SK-N-SH (cell line): ENCODE measurements around the gene STK32C. TPM values are rescaled to one million over a fixed set of nuclear protein-coding genes. Genes with fewer than 3 reads are reported as not detected.

Experiments
- CTCF ChIA-PET: fragments of 300-600, 350-600 bp; formaldehyde crosslinking; extraction: SDS; loops from one replicate; lab custom pipeline; 2021; lab: Yijun Ruan, JAX
- POLR2A ChIA-PET: fragments of 350-600 bp; sonication (Branson Sonifier 250); formaldehyde crosslinking; extraction: SDS; loops from one replicate; lab custom pipeline; 2020; ENCODE audit warnings: antibody characterized with exemption, inconsistent platforms; lab: Yijun Ruan, JAX
- DNase-seq: peaks from one replicate; pipeline ENCODE4 v3.0.0; 2012
- H2AFZ ChIP-seq: fragments of 200-600 bp; sonication (generic); 2 replicates; pipeline ENCODE4 v1.8.1; 2016; ENCODE audit warnings: antibody characterized with exemption, mild to moderate bottlenecking, low read depth
- H3F3A ChIP-seq: fragments of 200-600 bp; sonication (generic); replicated peaks from 2 replicates; pipeline ENCODE3; 2016; ENCODE audit warnings: antibody characterized with exemption, mild to moderate bottlenecking; ENCODE audit not compliant: insufficient read depth
- H3K27ac ChIP-seq, 2 experiments: fragments of 200-500 bp in 1 of 2; fragments of 200-600 bp in 1 of 2; sonication (Bioruptor generic) in 1 of 2; sonication (generic), shearing (Covaris generic) in 1 of 2; 2 replicates each; pipeline versions ENCODE4 v1.5.1 to v1.6.1; 2014 to 2016; ENCODE audit warnings: low read depth in 2 of 2, inconsistent platforms in 1 of 2, low read length in 1 of 2, mild to moderate bottlenecking in 1 of 2, mixed read lengths in 1 of 2
- H3K27me3 ChIP-seq: fragments of 200-600 bp; sonication (generic), shearing (Covaris generic); 2 replicates; pipeline ENCODE4 v1.6.1; 2016; ENCODE audit warnings: mixed run types; ENCODE audit not compliant: insufficient read depth
- H3K36me3 ChIP-seq, 2 experiments: fragments of 200-500 bp in 1 of 2; fragments of 200-600 bp in 1 of 2; sonication (Bioruptor generic) in 1 of 2; sonication (generic) in 1 of 2; replicated peaks in 1 of 2; 2 replicates each; pipeline versions ENCODE3 to v1.5.1; 2014 to 2016; ENCODE audit warnings: low read length in 1 of 2, mild to moderate bottlenecking in 1 of 2; ENCODE audit not compliant: insufficient read depth in 2 of 2, control insufficient read depth in 1 of 2
- H3K4me1 ChIP-seq, 2 experiments: fragments of 200-500 bp in 1 of 2; fragments of 200-600 bp in 1 of 2; sonication (Bioruptor generic) in 1 of 2; sonication (generic), shearing (Covaris generic) in 1 of 2; 2 replicates each; pipeline versions ENCODE4 v1.5.1 to v1.6.1; 2014 to 2016; ENCODE audit warnings: low read depth in 1 of 2, low read length in 1 of 2, mixed run types in 1 of 2; ENCODE audit not compliant: insufficient read depth in 2 of 2, control insufficient read depth in 1 of 2
- H3K4me2 ChIP-seq: fragments of 200-600 bp; sonication (generic), shearing (Covaris generic); 2 replicates; pipeline ENCODE4 v1.6.1; 2017; ENCODE audit warnings: mixed run types
- H3K4me3 ChIP-seq, 2 experiments: fragments of 200-500 bp in 1 of 2; fragments of 200-600 bp in 1 of 2; sonication (Bioruptor generic) in 1 of 2; sonication (generic), shearing (Covaris generic) in 1 of 2; 2 replicates each; pipeline versions ENCODE4 v1.5.1 to v1.8.1; 2014 to 2016; ENCODE audit warnings: low read depth in 2 of 2, inconsistent platforms in 1 of 2, low read length in 1 of 2, mild to moderate bottlenecking in 1 of 2, mixed read lengths in 1 of 2, moderate library complexity in 1 of 2
- H3K79me2 ChIP-seq: fragments of 200-600 bp; sonication (generic); 2 replicates; pipeline ENCODE4 v1.8.1; 2017; ENCODE audit warnings: mild to moderate bottlenecking; ENCODE audit not compliant: insufficient read depth
- H3K9ac ChIP-seq: fragments of 200-600 bp; sonication (generic); 2 replicates; pipeline ENCODE4 v1.6.1; 2017; ENCODE audit warnings: mixed run types
- H3K9me2 ChIP-seq: fragments of 200-600 bp; sonication (generic); 2 replicates; pipeline ENCODE4 v1.6.1; 2017; ENCODE audit warnings: mixed run types
- H3K9me3 ChIP-seq: fragments of 200-600 bp; sonication (generic); 2 replicates; pipeline ENCODE4 v1.6.1; 2017; ENCODE audit warnings: mixed run types, mild to moderate bottlenecking, moderate library complexity
- H4K20me1 ChIP-seq: fragments of 200-600 bp; sonication (generic); 2 replicates; pipeline ENCODE4 v1.6.1; 2017; ENCODE audit warnings: mild to moderate bottlenecking, mixed run types; ENCODE audit not compliant: insufficient read depth
- FOXM1 ChIP-seq: IDR thresholded peaks from 2 replicates; pipeline ENCODE4 v1.4.0; 2012; ENCODE audit warnings: low read depth, mild to moderate bottlenecking
- MXI1 ChIP-seq: IDR thresholded peaks from 2 replicates; pipeline ENCODE4 v1.6.1; 2012; ENCODE audit warnings: mild to moderate bottlenecking, low read depth, low read length, improper control_type of control experiment
- POLR2AphosphoS5 ChIP-seq: IDR thresholded peaks from 2 replicates; pipeline ENCODE4 v1.6.1; 2012; ENCODE audit warnings: low read depth, low read length
- TCF12 ChIP-seq: IDR thresholded peaks from 2 replicates; pipeline ENCODE4 v1.4.0; 2012
- YY1 ChIP-seq: IDR thresholded peaks from 2 replicates; pipeline ENCODE4 v1.4.0; 2012; ENCODE audit warnings: low read depth, mild to moderate bottlenecking
- WGBS: methylation state at CpG from one replicate; pipeline ENCODE4 v1.1.6; 2017; ENCODE audit warnings: low lambda C conversion rate; 5-methylcytosine and 5-hydroxymethylcytosine counted together
- polyA plus RNA-seq, 3 experiments: library from polyadenylated mRNA; depleted of rRNA; stranded (reverse); fragments of >200 nt; gene quantifications; 2 replicates each; pipeline ENCODE4 v1.2.3, GENCODE V29; 2012
- TF ChIP-seq, protein P1 (sequence below): IDR thresholded peaks from 2 replicates; pipeline ENCODE4 v1.6.1; 2012; ENCODE audit warnings: mild to moderate bottlenecking, low read depth, low read length, moderate library complexity

The STK32C gene
- polyA plus RNA-seq, 1 of the 3 experiments (the other 2 are of a cell fraction) = 27.8 TPM

- ChIA-PET POLR2A (no interaction called here), CTCF (interaction anchor here (0.6 to 1.2 kb wide), 4 partner anchors 18 to 159 kb away, joined by 3 read pairs; no protein-coding TSS in a partner anchor)
- Histone ChIP-seq H3K4me2 (no peak overlapping the region), H4K20me1 (peaks cover 36% of the 10 kb centered on the region), H3K9me2 (no peaks in the 10 kb centered on the region), H3K9ac (no peak overlapping the region), H3K4me3 (no peak overlapping the region), H2AFZ (no peak overlapping the region), H3K27ac (no peak overlapping the region), H3K27me3 (no peaks in the 10 kb centered on the region), H3K79me2 (peaks cover 3% of the 10 kb centered on the region; the same call in 1 of the 2 replicates), H3K9me3 (no peaks in the 10 kb centered on the region), H3K36me3 (peaks cover 0 to 40% of the 10 kb centered on the region in 2 experiments), H3F3A (peaks cover 5% of the 10 kb centered on the region), H3K4me1 (peaks cover 0 to 14% of the 10 kb centered on the region in 2 experiments; a peak in 1 of 4 replicates)
- DNase-seq = no peak
- WGBS = 80% methylated on average over 3 of the region's 21 CpGs
- no peak for TF ChIP-seq YY1
- TF ChIP-seq, protein P1, sequence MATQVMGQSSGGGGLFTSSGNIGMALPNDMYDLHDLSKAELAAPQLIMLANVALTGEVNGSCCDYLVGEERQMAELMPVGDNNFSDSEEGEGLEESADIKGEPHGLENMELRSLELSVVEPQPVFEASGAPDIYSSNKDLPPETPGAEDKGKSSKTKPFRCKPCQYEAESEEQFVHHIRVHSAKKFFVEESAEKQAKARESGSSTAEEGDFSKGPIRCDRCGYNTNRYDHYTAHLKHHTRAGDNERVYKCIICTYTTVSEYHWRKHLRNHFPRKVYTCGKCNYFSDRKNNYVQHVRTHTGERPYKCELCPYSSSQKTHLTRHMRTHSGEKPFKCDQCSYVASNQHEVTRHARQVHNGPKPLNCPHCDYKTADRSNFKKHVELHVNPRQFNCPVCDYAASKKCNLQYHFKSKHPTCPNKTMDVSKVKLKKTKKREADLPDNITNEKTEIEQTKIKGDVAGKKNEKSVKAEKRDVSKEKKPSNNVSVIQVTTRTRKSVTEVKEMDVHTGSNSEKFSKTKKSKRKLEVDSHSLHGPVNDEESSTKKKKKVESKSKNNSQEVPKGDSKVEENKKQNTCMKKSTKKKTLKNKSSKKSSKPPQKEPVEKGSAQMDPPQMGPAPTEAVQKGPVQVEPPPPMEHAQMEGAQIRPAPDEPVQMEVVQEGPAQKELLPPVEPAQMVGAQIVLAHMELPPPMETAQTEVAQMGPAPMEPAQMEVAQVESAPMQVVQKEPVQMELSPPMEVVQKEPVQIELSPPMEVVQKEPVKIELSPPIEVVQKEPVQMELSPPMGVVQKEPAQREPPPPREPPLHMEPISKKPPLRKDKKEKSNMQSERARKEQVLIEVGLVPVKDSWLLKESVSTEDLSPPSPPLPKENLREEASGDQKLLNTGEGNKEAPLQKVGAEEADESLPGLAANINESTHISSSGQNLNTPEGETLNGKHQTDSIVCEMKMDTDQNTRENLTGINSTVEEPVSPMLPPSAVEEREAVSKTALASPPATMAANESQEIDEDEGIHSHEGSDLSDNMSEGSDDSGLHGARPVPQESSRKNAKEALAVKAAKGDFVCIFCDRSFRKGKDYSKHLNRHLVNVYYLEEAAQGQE = peak; percentile 94
Measured at GRCh38 chr10:132193907-132194552, 113.7 kb downstream of the STK32C start.

GRCh38 chr10:132192991-132193665 is 114.6 kb downstream of the STK32C start:
- no peak overlapping the region for H3K9ac ChIP-seq
- peaks cover 9% of the 10 kb centered on the region; the same call in 1 of the 2 replicates for H3K79me2 ChIP-seq
- H3K36me3 ChIP-seq = peaks cover 0 to 40% of the 10 kb centered on the region in 2 experiments
- H2AFZ ChIP-seq = no peak overlapping the region
- ChIA-PET CTCF (interaction anchor here (0.7 to 1.2 kb wide), 3 partner anchors 29 to 160 kb away, joined by 3 read pairs; no protein-coding TSS in a partner anchor), POLR2A (no interaction called here)
- H3F3A ChIP-seq = peaks cover 5% of the 10 kb centered on the region
- H3K4me1 ChIP-seq = peaks cover 0 to 23% of the 10 kb centered on the region in 2 experiments; a peak in 1 of 4 replicates
- peaks cover 45% of the 10 kb centered on the region for H4K20me1 ChIP-seq
- DNase-seq = no peak
- H3K27ac ChIP-seq = no peak overlapping the region; a peak in 1 of 4 replicates
- H3K9me2 ChIP-seq = no peaks in the 10 kb centered on the region
- no peaks in the 10 kb centered on the region for H3K27me3 ChIP-seq
- H3K4me3 ChIP-seq = no peak overlapping the region
- H3K4me2 ChIP-seq = no peak overlapping the region
- 75% methylated on average over 15 of the region's 18 CpGs for WGBS
- TF ChIP-seq MXI1 = 0 out of 2 replicates have a peak, but pooled peaks have one; percentile 14
- TF ChIP-seq TCF12 = no peak
- TF ChIP-seq, protein P1 = no peak
- no peak for TF ChIP-seq POLR2AphosphoS5
- TF ChIP-seq FOXM1 = no peak
- H3K9me3 ChIP-seq = no peaks in the 10 kb centered on the region
